Activated effector memory CD4-positive, alpha-beta T cell treated with Interleukin-2 at 50 U/mL for 16 hours (primary cell): ENCODE results near the gene ALDH1A2.

Experiments
- DNase-seq: peaks from one replicate; pipeline ENCODE4 v3.0.0-alpha.2; 2020

Gene ALDH1A2

DNA sequence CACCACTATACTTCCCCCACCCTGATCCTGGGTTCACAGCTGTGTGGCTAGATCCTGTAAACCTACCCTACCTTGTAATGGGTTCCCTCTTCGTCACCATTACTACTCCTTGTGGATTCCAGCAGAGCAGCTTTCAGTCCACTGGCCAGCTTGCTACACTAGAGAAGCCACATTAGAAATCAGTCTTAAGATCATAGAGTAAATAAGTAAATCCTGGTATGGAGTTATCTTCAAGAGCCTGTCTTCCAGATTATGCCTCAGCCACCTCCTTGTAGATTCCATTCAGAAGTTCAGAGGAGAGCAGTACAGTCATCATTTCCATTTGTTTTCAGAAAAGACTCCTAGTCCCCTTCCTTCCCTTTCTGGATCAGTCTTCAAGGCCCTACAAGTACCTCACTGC, 123.7 kb downstream of the ALDH1A2 start:
- no peak for DNase-seq

DNA sequence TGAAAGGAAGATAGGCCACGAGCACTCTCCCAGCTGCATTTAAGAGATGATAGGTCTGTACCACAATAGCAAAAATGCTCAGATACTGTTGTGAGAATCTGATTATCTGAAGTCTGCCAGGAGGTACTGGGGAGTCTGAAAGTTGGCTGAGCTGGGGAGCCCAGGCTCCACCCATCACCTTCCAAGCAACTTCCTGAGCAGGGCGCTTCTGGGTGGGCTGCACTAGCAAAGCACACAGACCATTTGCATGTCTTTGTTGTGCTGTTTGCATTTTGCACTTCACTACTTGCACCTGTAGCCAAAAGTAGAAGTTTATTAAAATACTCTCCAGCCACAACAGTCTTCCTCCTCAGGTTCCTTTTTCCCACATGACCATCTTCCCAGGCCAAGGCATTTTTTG, 133.2 kb downstream of the ALDH1A2 start:
- DNase-seq, result no peak

DNA sequence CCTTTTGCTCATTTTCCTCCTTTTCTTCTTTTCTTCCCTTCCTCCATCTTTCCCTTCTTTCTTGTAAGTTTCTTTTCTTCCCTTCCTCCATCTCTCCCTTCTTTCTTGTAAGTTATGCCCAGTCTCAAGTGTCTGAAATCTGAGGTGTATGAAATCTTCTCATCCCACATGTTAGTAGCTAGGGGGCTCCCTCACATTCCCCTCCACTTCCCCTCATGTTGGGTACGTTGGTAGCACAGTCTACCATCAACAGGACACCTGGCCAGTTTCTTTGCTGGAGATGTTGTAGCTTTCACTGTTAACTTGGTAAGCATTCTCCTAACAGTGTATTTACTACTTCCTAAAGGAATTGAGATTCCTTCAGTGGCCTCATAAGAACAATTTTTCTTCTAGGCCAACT, 133.9 kb downstream of the ALDH1A2 start:
- no peak for DNase-seq

DNA sequence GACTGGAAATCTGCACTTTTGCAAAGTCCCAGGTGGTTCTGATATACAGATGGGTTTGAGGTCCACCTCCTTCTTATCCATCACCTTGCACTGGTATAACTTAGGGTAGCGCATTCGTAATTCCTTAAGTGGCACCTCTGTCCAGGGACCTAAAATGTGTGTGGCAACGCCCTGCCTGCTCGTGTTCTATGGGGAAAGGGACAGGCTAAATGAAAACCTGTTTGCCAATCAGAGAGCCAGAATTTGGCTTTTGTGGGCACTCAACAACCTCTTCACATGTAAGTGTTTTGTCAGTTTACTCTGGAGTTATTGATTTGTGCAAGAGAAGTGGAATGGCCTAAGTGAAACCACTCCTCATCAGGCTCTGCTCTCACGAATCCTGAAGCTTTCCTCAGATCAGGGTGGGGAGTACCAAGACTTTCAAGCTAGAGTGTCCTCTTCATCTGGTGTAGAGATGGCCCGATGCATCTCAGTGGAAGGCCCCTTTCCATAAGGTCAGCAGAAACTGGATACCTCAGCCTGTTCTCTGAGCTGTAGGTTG, 138.3 kb downstream of the ALDH1A2 start:
- DNase-seq, result no peak

DNA sequence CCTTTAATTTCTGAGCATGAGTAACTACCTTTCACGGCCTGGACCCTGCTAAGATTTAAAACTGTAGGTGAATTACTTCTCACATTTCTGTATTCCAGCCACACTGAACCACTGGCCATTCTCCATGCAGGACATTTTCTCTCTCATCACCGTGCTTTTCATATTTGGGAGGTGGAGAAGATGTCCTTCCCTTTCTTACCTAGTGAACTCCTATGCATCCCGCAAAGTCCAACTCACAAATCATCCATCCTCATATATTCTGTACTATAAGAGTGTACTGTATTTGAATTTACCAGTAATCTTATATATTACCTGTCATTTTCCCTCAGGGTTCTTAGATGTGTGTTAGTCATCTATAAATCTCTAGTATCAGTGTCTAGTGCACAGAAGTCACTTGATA, 139.9 kb downstream of the ALDH1A2 start:
- DNase-seq, result no peak

DNA sequence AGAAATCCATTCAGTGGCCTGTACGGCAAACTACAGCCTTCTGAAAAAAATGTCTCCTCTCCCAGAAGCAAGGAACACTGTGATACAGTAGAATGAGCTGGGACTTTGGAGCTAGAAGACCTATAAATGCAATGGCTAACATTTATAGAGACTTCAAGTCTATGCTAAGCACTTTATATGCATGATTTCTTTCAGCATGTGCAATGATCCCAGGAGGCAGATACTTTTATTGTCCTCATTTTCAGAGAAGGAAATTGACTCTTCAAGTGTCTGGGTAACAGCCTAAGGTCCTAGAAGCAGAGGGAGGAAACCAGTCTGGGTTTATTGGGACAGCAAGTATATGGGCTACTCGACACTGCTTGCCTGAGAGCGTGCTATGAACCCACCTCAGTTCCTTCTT, 140.9 kb downstream of the ALDH1A2 start:
- no peak for DNase-seq

DNA sequence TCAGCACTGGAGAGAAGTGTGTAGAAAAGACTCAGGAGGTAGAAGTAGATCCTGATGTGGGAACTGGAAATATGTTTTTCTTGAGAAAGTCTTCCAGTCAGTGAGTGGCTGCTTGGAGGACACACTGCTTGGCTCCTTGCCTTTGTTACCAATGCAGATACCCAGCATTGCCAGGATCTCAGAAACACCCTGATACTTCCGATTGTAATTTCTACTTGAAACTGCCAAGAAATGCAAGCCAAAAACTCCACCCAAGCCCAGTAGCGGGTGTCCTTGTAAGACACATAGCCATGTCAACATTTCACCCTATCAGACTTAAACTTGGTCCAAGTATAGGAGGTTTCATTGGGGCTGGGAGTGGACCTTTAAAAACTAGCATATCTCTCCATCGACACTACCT, 141.8 kb downstream of the ALDH1A2 start:
- no peak for DNase-seq

DNA sequence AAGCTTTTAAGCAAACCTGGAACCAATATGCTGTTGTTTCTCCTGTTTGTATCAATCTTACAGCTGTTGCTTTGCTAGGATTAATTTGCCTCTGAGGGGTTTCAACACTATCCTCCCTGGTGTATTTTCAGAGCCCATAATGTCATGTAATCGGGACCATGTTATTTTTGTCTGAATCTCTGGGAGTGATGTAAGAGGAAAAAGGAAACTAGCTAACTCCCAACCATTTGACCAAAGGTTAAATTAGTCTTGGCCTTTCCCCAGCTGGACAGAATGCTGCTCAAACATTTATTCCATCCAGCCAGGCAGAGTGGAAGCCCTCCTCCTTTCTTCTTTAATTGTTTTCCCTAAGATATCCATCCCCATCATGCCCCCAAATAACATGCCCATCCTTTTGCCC, 142.2 kb downstream of the ALDH1A2 start:
- DNase-seq, result no peak

DNA sequence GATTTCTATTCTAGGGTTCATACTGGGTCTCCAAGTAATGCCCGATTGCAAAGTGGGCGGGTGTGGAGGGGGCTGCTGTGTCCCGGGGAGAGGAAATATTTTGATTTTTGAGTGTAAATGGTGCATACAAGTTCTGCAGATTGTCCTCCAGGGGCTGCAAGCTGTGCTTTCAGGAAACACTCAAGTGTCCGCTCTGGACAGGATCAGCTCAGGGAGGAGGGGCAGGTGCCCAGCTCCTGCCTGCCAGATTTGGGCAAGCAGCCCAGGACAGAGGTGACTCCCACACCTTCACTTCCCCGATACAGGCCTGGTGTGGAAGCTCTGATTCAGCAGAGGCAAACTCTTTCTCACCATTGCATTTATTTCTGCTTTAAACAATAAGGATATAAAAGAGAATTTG, 142.7 kb downstream of the ALDH1A2 start:
- no peak for DNase-seq

DNA sequence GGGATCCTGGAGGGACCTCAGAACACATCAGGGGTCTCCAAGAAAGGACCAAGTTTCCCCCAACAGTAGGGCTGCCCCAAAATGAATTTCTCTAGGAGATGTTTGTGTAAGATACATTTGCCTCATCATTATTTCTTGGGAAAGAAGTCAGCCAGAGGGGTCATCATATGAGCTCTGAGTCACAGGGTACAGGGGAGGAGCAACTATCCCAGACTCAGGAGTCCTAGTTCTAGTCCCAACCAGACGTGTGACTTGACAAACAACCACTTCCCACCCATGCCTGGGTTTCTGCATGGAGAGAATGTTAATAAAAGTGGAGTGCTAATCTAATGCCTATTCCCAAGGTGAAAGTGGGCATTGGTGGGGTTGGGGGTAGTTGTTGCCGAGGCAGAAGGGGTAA, 144.1 kb downstream of the ALDH1A2 start:
- DNase-seq, result no peak

DNA sequence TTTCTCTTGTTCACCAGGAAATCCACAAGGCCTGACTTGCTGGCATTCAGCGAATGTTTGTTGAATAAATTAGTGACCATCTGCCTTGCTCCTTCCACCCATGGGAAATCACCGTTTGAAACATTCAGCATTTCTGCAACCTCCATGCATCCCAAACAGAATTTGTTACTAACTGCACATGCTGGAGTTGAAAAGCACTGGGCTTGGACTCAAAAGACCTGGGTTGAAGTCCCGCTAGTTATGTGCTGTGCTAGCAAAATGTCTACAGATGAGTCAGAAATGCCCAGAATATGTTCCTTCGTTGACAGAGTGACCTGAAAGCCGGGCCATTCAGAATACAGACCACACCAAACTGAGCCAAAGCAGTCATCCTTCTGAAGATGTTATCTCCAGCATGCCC, 144.6 kb downstream of the ALDH1A2 start:
- no peak for DNase-seq

DNA sequence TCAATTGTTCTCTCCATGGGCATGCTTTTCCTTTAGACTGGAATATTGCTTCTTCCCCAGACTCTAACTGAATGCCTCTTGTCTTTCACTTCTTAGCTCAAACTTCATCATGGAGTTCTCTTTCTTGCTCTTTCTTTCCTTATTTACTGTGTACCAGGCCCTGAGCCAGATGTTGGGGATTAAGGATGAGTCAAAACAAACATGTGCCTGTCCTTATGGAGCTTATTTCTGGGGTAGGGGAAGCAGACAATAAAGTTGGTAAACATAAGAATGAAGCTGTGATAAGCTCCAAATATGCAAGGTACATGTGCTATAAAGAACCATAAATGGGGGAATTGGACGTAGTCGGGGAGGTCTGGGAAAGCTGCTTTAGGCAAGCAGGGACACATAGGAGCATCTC, 145.8 kb downstream of the ALDH1A2 start:
- DNase-seq, result no peak

DNA sequence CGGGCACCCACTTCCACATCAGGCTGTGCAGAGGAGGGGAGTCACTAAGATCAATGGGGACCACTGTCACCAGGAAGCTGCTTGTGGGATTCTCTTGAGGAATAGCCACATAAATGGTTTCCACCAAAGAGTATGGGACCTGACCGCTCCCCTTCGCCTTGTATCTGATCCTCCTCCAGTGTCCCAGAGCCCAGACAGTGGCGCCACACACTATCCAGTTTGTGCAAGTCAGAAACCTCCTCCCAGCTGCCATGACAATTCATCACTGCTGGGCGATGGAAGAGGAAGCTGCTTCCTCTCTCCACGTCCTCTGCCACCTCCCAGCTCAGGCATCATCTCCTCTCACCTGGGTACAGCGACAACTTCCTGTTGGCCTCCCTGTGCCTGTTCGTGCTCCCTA, 147.5 kb downstream of the ALDH1A2 start:
- DNase-seq, result no peak

DNA sequence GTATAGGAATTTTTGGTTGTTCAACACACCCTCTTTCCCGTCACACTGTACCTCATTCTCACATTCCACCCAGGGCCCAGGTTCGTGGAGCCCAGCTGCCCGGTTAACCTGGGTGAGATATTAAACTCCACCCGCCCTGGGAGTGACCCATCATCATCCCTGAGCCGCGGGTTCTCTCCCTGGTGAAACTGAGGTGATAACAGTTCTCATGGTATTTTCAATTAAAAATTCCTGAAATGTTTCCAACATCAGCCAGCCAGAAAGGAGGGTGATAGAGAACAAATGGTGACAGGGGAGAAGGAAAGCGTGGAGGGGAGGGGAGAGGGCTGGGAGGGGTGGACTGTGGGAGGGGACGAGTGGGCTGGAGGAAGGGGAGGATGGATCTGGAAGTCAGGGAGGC, 148.8 kb downstream of the ALDH1A2 start:
- no peak for DNase-seq

DNA sequence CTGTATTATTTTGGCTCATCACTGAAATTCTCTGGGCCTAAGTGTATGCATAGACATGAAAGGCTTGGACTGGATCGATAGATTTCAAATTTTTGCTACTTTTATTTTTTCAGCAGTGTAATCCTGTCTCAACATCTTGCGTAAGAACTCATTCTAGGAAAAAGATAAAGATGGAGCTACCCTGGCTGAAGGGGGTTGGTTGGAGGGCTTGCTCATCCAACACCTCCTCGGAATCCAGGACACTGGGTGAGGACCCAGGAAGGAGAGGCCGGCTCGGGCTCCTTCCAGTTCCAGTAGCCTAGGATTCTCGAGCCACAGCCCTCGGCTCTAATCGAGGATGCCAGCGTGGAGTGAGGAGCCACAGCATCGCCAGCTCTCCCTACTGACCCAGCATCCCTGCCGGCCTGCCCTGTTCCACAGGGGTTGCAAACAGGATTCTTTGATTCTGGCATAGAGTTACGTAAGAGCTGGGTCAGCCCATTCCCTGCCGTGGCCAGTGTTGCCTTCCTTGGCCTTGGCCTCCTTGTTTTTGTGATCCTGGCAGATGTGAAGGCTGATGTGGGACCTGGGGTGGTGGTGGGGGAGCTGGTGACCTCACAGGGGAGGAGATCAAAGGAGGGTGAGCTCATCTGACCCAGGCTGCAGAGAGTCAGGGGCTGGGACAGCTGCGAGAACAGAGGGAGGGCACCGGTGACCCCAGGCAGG, 149.5 kb downstream of the ALDH1A2 start:
- no peak for DNase-seq

DNA sequence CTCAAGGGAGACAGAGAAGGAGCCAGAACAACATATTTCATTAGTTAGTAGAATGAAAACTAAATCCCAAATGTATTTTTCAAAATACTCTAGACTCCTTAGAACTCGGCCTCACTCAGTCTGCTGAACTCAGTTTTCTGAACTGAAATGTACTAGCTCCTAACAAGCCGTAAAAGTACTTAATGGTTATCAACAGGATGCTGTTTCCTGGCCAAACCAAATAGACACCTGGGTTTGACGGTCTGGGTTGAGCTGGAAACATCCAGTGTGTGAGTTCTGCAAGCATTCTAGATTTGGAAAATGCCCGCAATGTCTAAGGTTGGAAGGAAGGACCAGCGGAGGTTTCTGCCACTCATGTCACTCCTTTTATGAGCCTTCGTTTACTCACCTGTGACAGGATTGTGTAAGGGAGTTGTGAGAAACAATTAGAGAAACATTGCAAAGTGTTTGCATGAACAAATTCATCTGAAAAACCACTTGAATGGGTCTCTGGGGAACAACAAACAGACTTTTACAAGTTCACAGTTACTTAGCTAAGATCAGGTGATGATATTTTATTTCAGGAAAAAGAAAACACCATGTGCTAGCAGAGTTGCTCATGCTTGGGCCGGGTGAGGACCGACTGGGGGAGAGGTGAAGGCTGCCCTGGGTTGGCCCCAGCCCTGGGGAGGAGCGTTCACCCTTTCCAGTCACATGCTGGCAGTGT, 151.0 kb downstream of the ALDH1A2 start:
- DNase-seq, result no peak

DNA sequence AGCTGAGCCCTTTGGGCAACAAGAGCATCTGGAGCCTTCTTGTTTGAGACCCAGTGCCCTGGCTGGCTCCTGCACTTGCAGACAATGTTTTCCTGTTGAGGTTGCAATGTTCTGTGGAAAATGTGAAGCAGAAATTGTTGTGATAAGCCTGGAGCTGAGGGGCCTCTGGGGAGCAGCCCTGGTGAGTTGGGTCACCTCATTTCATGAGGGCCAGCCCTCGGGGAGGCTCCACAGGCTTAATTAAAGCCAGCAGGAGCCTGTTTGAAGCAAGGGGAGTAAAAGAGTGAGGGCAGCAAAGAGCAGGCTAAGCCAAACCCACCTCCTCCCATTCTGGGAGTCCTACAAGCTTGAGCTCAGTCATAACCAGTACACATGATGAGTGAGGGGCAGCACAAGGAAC, 154.3 kb downstream of the ALDH1A2 start:
- no peak for DNase-seq

DNA sequence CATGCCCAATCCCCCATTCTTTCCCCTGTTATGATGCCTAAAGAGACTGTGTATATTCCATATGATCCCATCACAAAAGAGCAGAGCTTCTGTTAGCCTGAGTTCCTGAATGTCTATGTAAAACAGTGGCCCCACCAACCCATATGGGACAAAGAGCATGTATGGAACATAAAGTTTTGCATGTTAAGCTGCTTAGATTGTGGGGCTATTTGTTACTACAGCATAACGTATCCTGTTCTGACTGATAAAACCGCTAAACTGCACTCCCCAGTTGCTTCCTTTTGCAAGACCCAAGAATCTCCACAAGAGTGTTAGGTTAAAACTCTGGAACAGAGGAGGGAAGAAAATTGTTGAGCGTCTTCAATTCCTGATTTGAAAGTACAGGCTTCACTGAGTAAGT, 154.8 kb downstream of the ALDH1A2 start:
- no peak for DNase-seq

DNA sequence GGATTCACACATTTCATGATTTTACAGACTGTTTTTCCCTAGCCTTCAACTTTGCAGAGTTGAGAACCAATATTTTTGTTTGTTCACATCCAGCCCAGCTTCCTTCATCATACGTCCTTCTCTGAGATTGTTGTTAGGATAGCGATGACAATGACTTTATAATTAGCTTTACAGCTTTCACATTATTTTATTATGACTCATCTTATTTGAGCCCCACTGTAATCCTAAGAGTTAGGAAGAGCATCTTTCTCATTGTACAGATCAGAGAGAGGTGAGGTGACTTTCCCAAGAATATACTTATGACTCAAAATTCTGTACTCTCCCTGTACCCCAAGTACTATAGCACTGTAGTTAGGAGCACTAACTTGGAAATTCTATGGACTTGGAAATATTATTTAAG, 156.1 kb downstream of the ALDH1A2 start:
- DNase-seq, result no peak

DNA sequence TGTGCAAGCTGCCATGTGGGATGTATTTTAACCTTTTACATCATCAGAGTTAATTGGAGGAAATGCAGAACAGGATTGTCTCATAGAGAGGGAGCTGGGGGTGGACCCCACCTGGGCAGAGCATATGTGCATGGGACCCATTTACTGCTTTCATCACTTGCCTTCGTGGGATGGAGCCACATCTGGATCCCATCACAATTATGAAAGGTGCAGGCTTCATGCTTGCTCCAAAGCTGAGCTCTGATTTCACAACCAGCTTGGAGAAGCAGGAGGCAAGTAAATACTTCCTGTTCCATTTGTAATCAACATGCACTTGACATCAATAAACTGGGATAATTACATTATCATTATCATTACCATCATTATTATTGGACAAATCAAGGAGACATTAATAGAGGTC, 161.9 kb downstream of the ALDH1A2 start:
- no peak for DNase-seq
